Karpas-422 (cell line): ENCODE results near the gene EPB41L2. TPM values are rescaled to one million over a fixed set of nuclear protein-coding genes. Genes with fewer than 3 reads are reported as not detected.

Experiments
- DNase-seq: peaks from one replicate; pipeline ENCODE4 v3.0.0-alpha.2; 2015
- H2AFZ ChIP-seq: fragments of 200-600 bp; sonication (generic); 2 replicates; pipeline ENCODE4 v1.6.1; 2014; ENCODE audit warnings: antibody characterized with exemption, low read length, mixed read lengths
- H3K27ac ChIP-seq: fragments of 200-600 bp; sonication (generic); 2 replicates; pipeline ENCODE4 v1.5.1; 2014; ENCODE audit warnings: mild to moderate bottlenecking, low read length, moderate library complexity
- H3K27me3 ChIP-seq: fragments of 200-600 bp; sonication (generic); 2 replicates; pipeline ENCODE4 v1.6.1; 2014; ENCODE audit warnings: low read length, mixed read lengths
- H3K36me3 ChIP-seq: fragments of 200-600 bp; sonication (generic); 2 replicates; pipeline ENCODE4 v1.6.1; 2014; ENCODE audit warnings: low read length, mixed read lengths; ENCODE audit not compliant: insufficient read depth
- H3K4me1 ChIP-seq: fragments of 200-600 bp; sonication (generic); 2 replicates; pipeline ENCODE4 v1.6.1; 2014; ENCODE audit warnings: mild to moderate bottlenecking, low read length, mixed read lengths
- H3K4me2 ChIP-seq: fragments of 200-600 bp; sonication (generic); 2 replicates; pipeline ENCODE4 v1.6.1; 2014; ENCODE audit warnings: low read length, low read depth, mild to moderate bottlenecking; ENCODE audit not compliant: poor library complexity, severe bottlenecking
- H3K4me3 ChIP-seq: fragments of 200-600 bp; sonication (generic); 2 replicates; pipeline ENCODE4 v1.5.1; 2014; ENCODE audit warnings: mild to moderate bottlenecking, antibody characterized with exemption, low read length, mixed read lengths
- H3K79me2 ChIP-seq: fragments of 200-600 bp; sonication (generic); 2 replicates; pipeline ENCODE4 v1.6.1; 2014; ENCODE audit warnings: mild to moderate bottlenecking, low read length, mixed read lengths
- H3K9ac ChIP-seq: fragments of 200-600 bp; sonication (generic); 2 replicates; pipeline ENCODE4 v1.6.0; 2014; ENCODE audit warnings: low read length
- H3K9me2 ChIP-seq: fragments of 200-600 bp; sonication (generic), shearing (Covaris generic); replicated peaks from 2 replicates; pipeline ENCODE4 v1.6.0; 2014; ENCODE audit warnings: mild to moderate bottlenecking, low read length, moderate library complexity; ENCODE audit not compliant: insufficient read depth
- H3K9me3 ChIP-seq: fragments of 300-700, 200-600 bp; sonication (generic); 2 replicates; pipeline ENCODE4 v1.6.1; 2014; ENCODE audit warnings: low read length, mixed read lengths
- H4K20me1 ChIP-seq: fragments of 200-600 bp; sonication (generic); 2 replicates; pipeline ENCODE4 v1.6.1; 2014; ENCODE audit warnings: mild to moderate bottlenecking, antibody characterized with exemption, low read length, low read depth; ENCODE audit not compliant: insufficient read depth
- total RNA-seq: library from RNA; depleted of rRNA; stranded (reverse); fragments of >200 nt; shearing (Covaris generic); gene quantifications from 2 replicates; pipeline ENCODE4 v1.2.3, GENCODE V29; 2014; ENCODE audit warnings: low replicate concordance

Gene EPB41L2
- total RNA-seq, 1 experiment from 2014 or later: 1.7 TPM

DNA sequence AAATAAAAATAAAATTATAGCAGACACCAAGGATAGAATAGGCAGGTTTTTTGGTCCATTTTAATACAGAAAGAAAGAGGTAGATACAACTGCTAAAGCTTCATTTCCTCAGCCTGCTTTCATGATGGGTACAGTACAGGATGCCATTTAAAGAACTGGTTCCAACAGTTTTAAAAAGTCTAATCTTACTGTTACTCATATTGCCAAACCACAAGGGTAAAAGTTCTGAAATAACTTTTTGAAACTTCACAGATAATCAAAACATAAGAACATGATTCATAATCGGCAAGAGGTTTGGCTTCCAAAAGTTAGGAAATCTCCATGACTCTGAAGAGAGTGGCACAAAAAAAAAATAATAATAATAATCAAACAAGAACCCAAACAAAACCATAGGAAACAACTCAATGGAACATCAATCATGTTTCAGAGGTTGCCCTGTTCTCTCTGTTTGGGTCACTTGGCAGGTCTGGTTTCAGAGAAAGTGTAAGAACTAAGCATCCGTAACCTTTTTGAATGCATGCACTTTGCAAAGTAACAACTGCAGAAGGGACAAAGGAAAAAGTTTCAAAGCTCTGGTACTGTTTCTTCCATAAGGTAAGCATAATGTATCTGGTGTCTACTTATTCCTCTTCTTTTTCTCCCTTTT is 156.2 kb downstream of the EPB41L2 start:
- no peaks in the 10 kb centered on the region for H3K27me3 ChIP-seq
- no peaks in the 10 kb centered on the region for H4K20me1 ChIP-seq
- H3K9me3 ChIP-seq: no peaks in the 10 kb centered on the region
- H3K4me2 ChIP-seq: no peak overlapping the region
- H3K9ac ChIP-seq: no peak overlapping the region
- DNase-seq: no peak
- no peaks in the 10 kb centered on the region for H3K9me2 ChIP-seq
- H3K79me2 ChIP-seq: no peaks in the 10 kb centered on the region
- no peak overlapping the region for H3K27ac ChIP-seq
- H3K36me3 ChIP-seq: no peaks in the 10 kb centered on the region
- no peaks in the 10 kb centered on the region for H3K4me1 ChIP-seq
- no peak overlapping the region for H3K4me3 ChIP-seq
- no peak overlapping the region for H2AFZ ChIP-seq

DNA sequence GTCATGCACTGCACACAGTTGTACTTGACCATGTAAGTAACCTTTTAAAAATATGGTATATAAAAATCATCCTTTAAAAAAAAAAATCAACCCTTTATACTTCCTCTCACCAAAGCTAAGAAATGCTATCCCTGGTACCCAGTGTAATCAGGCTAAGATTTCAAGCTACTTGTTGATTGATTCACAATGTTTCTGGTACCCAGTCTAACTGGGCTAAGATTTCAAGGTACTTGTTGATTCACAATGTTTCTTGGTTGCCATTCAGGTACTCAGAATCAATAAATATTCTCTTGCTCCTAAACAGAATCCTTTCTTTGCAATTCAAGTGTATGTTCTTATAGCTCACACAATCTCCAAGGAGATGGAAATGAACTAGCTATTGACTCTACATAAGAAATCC is 159.4 kb downstream of the EPB41L2 start:
- Histone ChIP-seq H3K36me3 (no peaks in the 10 kb centered on the region), H3K27me3 (no peaks in the 10 kb centered on the region), H3K9ac (no peak overlapping the region), H3K4me2 (no peak overlapping the region), H2AFZ (no peak overlapping the region), H3K4me1 (no peaks in the 10 kb centered on the region), H3K27ac (no peak overlapping the region), H3K9me3 (no peaks in the 10 kb centered on the region), H3K9me2 (no peaks in the 10 kb centered on the region), H3K4me3 (no peak overlapping the region), H3K79me2 (no peaks in the 10 kb centered on the region), H4K20me1 (no peaks in the 10 kb centered on the region)
- DNase-seq: no peak

DNA sequence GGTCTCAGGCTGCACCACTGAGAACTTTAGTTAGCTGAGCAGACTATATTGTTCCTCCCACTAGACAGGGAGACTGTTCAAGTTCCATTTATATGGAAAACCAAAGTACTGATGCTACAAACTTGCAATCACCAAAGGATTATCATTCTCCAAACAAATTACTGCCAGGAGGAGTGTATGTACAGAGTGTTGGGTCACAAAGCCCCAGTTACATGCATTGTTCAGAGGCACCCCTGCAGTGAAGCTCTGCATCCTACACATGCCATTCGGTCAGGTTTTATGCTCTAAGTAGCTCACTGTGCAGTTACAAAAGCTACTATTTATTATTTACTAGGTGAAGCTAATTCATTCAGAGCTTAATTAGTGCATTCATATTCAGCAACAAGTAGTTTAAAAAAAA is 160.0 kb downstream of the EPB41L2 start:
- Histone ChIP-seq H3K9me2 (no peaks in the 10 kb centered on the region), H3K9ac (no peak overlapping the region), H3K36me3 (no peaks in the 10 kb centered on the region), H3K4me1 (no peaks in the 10 kb centered on the region), H3K27me3 (no peaks in the 10 kb centered on the region), H3K4me2 (no peak overlapping the region), H4K20me1 (no peaks in the 10 kb centered on the region), H3K79me2 (no peaks in the 10 kb centered on the region), H3K9me3 (no peaks in the 10 kb centered on the region), H3K27ac (no peak overlapping the region), H2AFZ (no peak overlapping the region), H3K4me3 (no peak overlapping the region)
- no peak for DNase-seq

DNA sequence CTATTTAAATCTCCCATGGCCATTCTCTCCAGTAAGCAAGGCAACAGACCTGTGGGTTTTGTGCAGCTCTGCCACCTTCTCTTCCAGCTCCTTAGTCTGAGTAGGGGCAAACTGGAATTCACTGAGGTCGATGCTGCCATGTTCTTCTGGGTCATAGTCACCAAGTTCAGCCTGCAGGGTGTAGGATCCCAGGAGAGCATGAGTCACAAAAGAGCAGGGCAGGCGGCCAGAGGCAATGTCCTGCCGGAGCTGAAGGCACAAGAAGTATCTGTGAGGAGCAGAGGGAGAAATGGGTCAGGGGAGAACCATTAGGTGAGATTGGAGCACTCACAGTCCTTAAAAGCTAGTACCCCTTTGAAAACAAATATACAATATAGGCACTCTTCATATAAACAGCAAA is 162.1 kb downstream of the EPB41L2 start:
- no peak overlapping the region for H3K27ac ChIP-seq
- no peak overlapping the region for H2AFZ ChIP-seq
- H3K36me3 ChIP-seq: no peaks in the 10 kb centered on the region
- no peaks in the 10 kb centered on the region for H3K27me3 ChIP-seq
- no peak for DNase-seq
- H3K4me1 ChIP-seq: no peaks in the 10 kb centered on the region
- no peak overlapping the region for H3K4me3 ChIP-seq
- H3K4me2 ChIP-seq: no peak overlapping the region
- no peak overlapping the region for H3K9ac ChIP-seq
- H4K20me1 ChIP-seq: no peaks in the 10 kb centered on the region
- no peaks in the 10 kb centered on the region for H3K9me3 ChIP-seq
- no peaks in the 10 kb centered on the region for H3K9me2 ChIP-seq
- no peaks in the 10 kb centered on the region for H3K79me2 ChIP-seq

DNA sequence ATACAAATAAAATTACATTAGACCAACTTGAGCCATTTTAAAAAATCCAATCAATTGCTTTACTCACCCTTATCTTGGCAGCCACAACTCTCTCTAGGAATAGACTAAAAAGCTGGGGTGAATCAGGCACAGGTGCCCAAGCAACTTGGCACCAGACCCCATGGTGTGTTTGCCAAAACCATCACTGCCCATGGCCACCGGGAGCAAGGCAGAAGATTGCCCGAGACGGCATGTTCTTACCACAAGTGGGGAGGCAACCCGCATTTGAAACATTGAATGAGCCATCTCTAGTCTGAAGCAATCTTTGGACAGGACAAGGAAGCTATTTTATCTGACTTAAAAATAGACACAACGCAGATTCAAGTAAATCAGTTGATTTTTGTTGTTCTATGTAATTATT is 166.8 kb downstream of the EPB41L2 start:
- Histone ChIP-seq H4K20me1 (no peaks in the 10 kb centered on the region), H3K4me1 (no peaks in the 10 kb centered on the region), H3K4me2 (no peak overlapping the region), H3K79me2 (no peaks in the 10 kb centered on the region), H3K27me3 (no peaks in the 10 kb centered on the region), H3K27ac (no peak overlapping the region), H3K9ac (no peak overlapping the region), H3K9me3 (no peaks in the 10 kb centered on the region), H3K36me3 (no peaks in the 10 kb centered on the region), H3K4me3 (no peak overlapping the region), H2AFZ (no peak overlapping the region), H3K9me2 (no peaks in the 10 kb centered on the region)
- DNase-seq: no peak

DNA sequence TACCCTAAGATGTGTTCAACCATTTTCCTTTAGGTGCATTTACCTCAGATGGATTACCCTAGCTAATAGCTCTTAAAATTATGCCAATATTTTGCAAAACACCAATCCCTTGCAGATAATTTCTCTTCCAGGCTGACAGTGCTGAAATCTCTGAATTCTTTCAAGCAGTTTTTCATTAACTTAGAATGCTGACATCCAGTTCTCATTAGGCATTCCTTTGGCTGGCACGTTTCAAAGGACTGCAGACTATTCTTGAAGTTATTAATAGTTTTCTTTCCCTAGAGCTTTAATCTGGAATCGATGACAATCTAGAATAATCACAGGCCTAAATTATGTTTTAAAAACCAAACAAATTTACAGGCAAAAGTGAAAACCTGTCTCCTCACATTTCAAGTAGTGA is 167.5 kb downstream of the EPB41L2 start:
- no peak overlapping the region for H2AFZ ChIP-seq
- no peak overlapping the region for H3K4me3 ChIP-seq
- no peaks in the 10 kb centered on the region for H3K4me1 ChIP-seq
- H3K4me2 ChIP-seq: no peak overlapping the region
- H3K27me3 ChIP-seq: no peaks in the 10 kb centered on the region
- H4K20me1 ChIP-seq: no peaks in the 10 kb centered on the region
- H3K9me2 ChIP-seq: no peaks in the 10 kb centered on the region
- no peak overlapping the region for H3K27ac ChIP-seq
- H3K36me3 ChIP-seq: no peaks in the 10 kb centered on the region
- no peaks in the 10 kb centered on the region for H3K79me2 ChIP-seq
- DNase-seq: no peak
- no peak overlapping the region for H3K9ac ChIP-seq
- no peaks in the 10 kb centered on the region for H3K9me3 ChIP-seq

DNA sequence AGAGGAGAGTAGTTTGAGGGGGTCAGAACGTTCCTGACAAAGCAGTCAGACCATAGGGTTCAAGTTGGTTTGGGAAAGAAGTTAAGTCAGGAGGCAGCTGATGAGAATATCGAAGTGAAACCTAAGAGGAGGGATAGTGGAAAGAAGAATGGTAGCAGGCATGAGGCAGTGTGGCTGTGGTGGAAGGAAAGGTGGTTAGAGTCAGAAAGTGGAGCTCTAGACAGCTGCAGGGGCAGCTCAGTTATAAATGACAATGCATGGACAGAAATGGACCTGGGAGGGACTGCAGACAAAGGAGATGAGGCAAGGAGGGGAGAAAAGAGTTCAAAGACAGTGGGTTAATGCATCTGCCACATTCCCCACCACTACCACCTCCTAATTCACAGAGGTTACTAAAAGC is 169.3 kb downstream of the EPB41L2 start:
- DNase-seq: no peak
- no peak overlapping the region for H3K4me3 ChIP-seq
- no peak overlapping the region for H2AFZ ChIP-seq
- H3K9me3 ChIP-seq: no peaks in the 10 kb centered on the region
- no peaks in the 10 kb centered on the region for H3K36me3 ChIP-seq
- H3K27ac ChIP-seq: no peak overlapping the region
- H3K4me2 ChIP-seq: no peak overlapping the region
- no peaks in the 10 kb centered on the region for H3K4me1 ChIP-seq
- H3K27me3 ChIP-seq: no peaks in the 10 kb centered on the region
- H4K20me1 ChIP-seq: no peaks in the 10 kb centered on the region
- no peaks in the 10 kb centered on the region for H3K79me2 ChIP-seq
- no peaks in the 10 kb centered on the region for H3K9me2 ChIP-seq
- no peak overlapping the region for H3K9ac ChIP-seq

DNA sequence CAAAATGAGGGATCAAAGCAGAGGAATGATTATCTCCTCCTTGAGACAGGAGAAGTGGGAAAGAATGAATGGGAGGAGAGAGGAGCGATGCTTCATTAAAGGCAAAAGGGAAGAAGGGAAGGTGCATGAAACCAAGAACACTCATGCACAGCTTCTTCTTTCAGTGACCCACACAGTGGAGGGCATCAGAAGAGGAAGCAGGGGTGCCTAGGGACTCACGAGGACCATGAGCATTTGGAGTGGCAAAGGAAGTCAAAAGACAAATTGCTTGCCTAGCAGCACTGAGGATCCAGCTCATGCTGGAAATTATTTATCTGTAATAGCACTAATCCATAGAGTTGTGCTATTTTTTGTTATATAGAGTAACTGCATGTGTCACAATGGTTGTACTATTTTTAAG is 169.8 kb downstream of the EPB41L2 start:
- no peak for DNase-seq
- H3K9ac ChIP-seq: no peak overlapping the region
- no peaks in the 10 kb centered on the region for H3K36me3 ChIP-seq
- no peaks in the 10 kb centered on the region for H3K27me3 ChIP-seq
- no peaks in the 10 kb centered on the region for H3K79me2 ChIP-seq
- no peaks in the 10 kb centered on the region for H3K9me2 ChIP-seq
- no peak overlapping the region for H2AFZ ChIP-seq
- H3K4me2 ChIP-seq: no peak overlapping the region
- no peak overlapping the region for H3K27ac ChIP-seq
- H4K20me1 ChIP-seq: no peaks in the 10 kb centered on the region
- no peak overlapping the region for H3K4me3 ChIP-seq
- H3K4me1 ChIP-seq: no peaks in the 10 kb centered on the region
- no peaks in the 10 kb centered on the region for H3K9me3 ChIP-seq

DNA sequence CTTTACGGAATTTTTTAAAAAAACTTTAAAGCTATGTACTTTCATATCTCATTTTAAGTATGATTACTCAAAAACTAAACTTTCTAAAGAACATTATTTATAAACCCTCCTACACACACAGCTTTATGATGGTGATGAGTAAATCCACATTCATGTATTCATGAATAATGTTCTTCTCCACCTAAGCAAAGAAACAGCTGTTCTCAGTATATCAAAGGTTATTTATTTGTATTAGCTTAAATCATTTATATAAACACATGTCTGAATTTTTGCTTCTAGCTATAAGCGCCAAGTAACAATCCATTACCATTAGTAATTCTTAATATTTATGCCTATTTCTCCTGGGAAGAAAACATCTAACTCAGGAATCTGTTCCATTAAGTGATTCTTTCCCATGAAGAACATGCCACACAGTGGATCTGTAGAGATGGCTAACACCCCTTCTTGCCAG is 172.5 kb downstream of the EPB41L2 start:
- Histone ChIP-seq H3K4me1 (no peaks in the 10 kb centered on the region), H3K27ac (no peak overlapping the region), H3K4me3 (no peak overlapping the region), H3K79me2 (no peaks in the 10 kb centered on the region), H3K27me3 (no peaks in the 10 kb centered on the region), H2AFZ (no peak overlapping the region), H4K20me1 (no peaks in the 10 kb centered on the region), H3K9me3 (no peaks in the 10 kb centered on the region), H3K36me3 (no peaks in the 10 kb centered on the region), H3K9me2 (no peaks in the 10 kb centered on the region), H3K9ac (no peak overlapping the region), H3K4me2 (no peak overlapping the region)
- DNase-seq: no peak
